AG04449 (cell line): Measurements from ENCODE around the gene MTFP1.
"Not testable (repeated sequence)": the region's sequence is repeated elsewhere in the genome, so short reads cannot be mapped to it uniquely, and the experiment has no call there.

Experiments
- CTCF ChIA-PET: fragments of 350-600 bp; formaldehyde crosslinking; extraction: SDS; loops from one replicate; lab custom pipeline; 2021; ENCODE audit warnings: antibody characterized with exemption; lab: Yijun Ruan, JAX
- POLR2A ChIA-PET: fragments of 400-600, 350-600 bp; formaldehyde crosslinking; extraction: SDS; loops from one replicate; lab custom pipeline; 2020; ENCODE audit warnings: antibody characterized with exemption, inconsistent platforms; lab: Yijun Ruan, JAX
- DNase-seq: peaks from one replicate; pipeline ENCODE4 v3.0.0-alpha.2; 2010; ENCODE audit warnings: low read depth, low spot score
- H3K4me3 ChIP-seq: 2 replicates; pipeline ENCODE4 v1.5.1; 2011; ENCODE audit warnings: low read depth, mild to moderate bottlenecking, control low read depth, low read length
- TF ChIP-seq, protein P1 (sequence below): IDR thresholded peaks from one replicate; pipeline ENCODE4 v1.5.1; 2011; ENCODE audit warnings: mild to moderate bottlenecking, moderate library complexity, low read length, control low read depth, inconsistent platforms; ENCODE audit not compliant: insufficient read depth; ENCODE audit errors: missing control alignments

The MTFP1 gene

DNA sequence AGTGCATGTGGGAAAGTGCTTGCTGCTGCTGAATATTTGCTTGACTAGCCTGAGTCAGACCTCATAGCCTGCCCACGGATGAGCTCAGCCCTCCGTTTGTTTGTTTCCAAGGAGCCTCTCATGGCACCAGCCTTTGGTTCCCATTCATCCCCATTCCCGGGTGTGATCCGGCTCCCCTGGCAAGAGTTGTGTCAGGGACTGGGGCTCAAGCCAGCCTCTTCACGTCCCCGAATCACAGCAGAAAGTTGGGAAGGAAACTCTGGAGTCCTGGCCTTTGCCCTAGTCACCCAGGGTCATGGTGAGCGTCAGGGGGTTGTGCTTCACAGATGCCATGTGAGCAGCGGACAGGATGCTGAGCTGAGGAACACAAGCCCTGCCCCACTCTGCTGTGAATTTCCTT, 32.4 kb downstream of the MTFP1 start:
- DNase-seq, result no peak
- POLR2A ChIA-PET, result no interaction called here
- CTCF ChIA-PET, result interaction anchor here (1.0 to 3.1 kb wide), 3 partner anchors 11 to 28 kb away, joined by 3 to 16 read pairs (median 7); no protein-coding TSS in a partner anchor
- TF ChIP-seq, protein P1, sequence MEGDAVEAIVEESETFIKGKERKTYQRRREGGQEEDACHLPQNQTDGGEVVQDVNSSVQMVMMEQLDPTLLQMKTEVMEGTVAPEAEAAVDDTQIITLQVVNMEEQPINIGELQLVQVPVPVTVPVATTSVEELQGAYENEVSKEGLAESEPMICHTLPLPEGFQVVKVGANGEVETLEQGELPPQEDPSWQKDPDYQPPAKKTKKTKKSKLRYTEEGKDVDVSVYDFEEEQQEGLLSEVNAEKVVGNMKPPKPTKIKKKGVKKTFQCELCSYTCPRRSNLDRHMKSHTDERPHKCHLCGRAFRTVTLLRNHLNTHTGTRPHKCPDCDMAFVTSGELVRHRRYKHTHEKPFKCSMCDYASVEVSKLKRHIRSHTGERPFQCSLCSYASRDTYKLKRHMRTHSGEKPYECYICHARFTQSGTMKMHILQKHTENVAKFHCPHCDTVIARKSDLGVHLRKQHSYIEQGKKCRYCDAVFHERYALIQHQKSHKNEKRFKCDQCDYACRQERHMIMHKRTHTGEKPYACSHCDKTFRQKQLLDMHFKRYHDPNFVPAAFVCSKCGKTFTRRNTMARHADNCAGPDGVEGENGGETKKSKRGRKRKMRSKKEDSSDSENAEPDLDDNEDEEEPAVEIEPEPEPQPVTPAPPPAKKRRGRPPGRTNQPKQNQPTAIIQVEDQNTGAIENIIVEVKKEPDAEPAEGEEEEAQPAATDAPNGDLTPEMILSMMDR, result no peak
- no peak overlapping the region for H3K4me3 ChIP-seq

DNA sequence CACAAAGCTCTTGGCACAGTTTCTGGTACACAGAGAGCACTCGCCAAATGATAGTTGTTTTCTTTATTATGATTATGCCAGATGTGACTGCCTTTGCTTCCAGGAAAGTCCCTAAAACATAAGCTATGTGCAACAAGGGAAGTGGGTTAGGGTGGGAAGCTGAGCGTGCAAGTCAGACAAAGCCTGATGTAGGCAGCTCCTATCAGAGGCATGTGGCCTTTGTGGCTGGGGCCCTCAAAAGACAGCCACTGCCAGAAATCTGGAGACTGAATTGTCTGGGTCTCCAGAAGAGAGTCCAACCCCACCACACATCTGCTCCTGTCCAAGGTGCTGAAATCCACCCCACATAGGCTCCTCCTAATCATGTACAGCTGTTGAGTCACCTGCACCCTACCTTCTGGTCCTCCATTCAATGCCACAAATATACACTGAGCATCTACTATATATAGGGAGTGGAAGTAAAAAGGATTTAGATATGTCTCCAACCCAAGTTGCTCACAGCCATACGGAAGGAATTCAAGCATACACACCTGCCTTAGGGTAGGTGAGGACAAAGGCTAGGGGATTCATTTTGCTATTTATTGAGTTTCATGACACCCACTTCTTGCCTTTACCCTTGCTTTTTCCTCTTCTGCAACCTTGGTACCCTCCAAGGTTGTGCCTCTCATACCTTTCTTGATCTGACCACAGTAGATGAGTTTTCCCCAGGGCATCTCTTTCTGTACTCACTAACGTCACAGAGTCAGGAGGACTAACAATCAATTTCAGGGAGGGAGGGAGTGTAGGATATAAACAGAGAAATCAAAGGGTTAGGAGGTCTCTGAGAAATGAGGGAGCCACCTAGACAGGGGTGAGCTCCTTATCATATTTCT, 33.8 kb downstream of the MTFP1 start:
- CTCF ChIA-PET, result interaction anchor here (1.0 to 1.3 kb wide), 3 partner anchors 9 to 28 kb away, joined by 3 read pairs; no protein-coding TSS in a partner anchor
- TF ChIP-seq, protein P1, result no peak
- no peak for DNase-seq
- POLR2A ChIA-PET, result no interaction called here
- no peak overlapping the region for H3K4me3 ChIP-seq

DNA sequence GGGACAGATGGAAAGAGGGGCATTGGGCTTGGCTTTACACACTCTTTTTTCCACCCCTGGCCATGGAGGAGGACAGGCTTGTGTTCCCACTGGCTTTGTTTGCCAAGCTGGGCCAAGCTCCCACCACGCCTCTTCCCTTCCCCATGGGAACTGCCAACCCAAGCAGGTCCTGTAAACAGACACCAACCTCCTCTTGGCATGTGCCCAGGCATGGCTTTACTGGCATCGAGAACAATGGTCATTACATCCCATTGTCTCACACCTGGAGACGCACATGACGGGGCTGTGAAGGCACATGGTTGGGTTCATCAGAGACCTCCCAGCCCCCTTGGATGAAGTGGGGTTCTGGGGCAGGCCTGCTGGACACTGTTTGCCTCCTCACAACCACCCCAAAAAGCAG, 34.6 kb downstream of the MTFP1 start:
- ChIA-PET POLR2A (no interaction called here), CTCF (interaction anchor here (1.2 kb wide), 1 partner anchor 27 kb away, joined by 3 read pairs; no protein-coding TSS in a partner anchor)
- no peak for DNase-seq
- TF ChIP-seq, protein P1, result no peak
- H3K4me3 ChIP-seq, result no peak overlapping the region

DNA sequence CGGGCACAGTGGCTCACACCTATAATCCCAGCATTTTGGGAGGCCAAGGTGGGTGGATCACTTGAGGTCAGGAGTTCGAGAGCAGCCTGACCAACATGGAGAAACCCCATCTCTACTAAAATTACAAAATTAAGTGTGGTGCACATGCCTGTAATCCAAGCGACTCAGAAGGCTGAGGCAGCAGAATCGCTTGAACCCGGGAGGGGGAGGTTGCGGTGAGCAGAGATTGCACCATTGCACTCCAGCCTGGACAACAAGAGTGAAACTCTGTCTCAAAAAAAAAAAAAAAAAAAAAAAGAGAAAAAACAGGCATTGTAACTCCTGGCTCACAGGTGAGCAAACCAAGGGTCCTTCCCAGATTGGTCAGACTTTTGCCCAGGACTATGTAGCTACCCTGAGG, 35.0 kb downstream of the MTFP1 start:
- POLR2A ChIA-PET, DNase-seq, CTCF ChIA-PET, H3K4me3 ChIP-seq: not testable (repeated sequence)

DNA sequence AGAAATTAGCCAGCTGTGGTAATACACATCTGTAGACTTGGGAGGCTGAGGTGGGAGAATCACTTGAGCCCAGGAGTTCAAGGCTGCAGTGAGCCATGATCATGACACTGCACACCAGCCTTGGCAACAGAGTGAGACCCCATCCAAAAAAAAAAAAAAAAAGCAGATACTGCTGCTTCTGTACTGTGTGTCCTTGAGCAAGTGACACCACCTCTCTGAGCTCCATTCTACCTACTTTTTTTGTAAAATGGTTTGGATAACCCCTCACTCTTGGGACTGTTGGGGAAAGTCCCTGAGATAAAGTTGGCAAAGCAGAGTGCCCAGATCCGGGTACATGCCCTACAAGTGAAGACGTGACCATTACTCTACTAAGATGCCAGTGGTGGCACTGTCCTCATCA, 43.6 kb downstream of the MTFP1 start:
- POLR2A ChIA-PET, result no interaction called here
- DNase-seq, result no peak
- no peak overlapping the region for H3K4me3 ChIP-seq
- CTCF ChIA-PET, result interaction anchor here (0.6 to 1.2 kb wide), 2 partner anchors 11 to 16 kb away, joined by 3 read pairs; no protein-coding TSS in a partner anchor
- TF ChIP-seq, protein P1, result no peak

DNA sequence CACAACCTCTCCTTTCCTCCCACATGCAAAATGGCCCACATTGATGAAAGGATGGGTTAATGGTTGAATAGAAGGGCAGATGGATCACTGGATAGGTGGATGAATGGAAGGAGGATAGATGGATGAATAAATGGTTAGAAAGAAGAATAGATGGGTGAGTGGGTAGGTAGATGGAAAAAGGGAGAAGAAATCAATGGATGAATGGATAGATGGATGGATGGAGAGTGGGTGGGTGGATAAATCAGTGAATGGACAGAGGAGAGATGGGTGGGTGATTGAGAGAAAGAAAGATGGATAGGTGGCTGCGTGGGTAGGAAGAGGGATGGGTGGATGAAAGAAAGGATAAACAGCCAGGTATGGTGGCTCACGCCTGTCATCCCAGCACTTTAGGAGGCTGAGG, 45.1 kb downstream of the MTFP1 start:
- ChIA-PET POLR2A (no interaction called here), CTCF (interaction anchor here (5.3 kb wide), 1 partner anchor 15 kb away, joined by 27 read pairs; no protein-coding TSS in a partner anchor)
- TF ChIP-seq, protein P1, result no peak
- no peak for DNase-seq
- H3K4me3 ChIP-seq, result no peak overlapping the region
